ENCODE results near the gene KRT82.

The KRT82 gene

DNA sequence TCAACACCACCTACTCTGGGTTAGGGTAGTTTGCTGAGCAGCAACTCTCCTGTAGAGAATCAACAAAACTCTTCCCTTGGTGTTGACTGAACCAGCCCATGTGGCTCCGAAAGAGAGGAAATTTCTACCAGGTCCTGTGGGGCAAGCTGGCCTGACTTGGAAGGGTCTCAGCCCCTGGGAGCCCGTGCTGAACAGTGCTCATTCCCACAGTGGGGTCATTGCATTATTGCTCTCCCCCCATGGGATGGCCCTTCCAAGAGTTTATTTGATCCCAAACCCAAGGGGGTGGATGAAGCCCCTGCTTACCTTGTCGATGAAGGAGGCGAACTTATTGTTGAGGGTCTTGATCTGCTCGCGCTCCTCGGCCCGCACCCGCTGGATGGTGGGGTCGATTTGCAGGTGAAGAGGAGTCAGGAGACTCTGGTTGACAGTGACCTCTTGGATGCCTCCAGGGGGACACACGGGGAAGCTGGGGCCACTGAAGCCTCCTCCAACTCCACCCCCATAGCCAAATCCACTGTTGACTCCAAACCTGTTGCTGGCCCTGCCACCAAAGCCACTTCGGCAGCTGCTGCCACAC is 27.5 kb upstream of the KRT82 start:
- Histone ChIP-seq H3K27me3 (ENCODE audit: insufficient read depth, low read length) (no peaks in the 10 kb centered on the region; the same call in 1 of the 2 replicates), H3K36me3 (ENCODE audit: insufficient read depth, low read length) (no peaks in the 10 kb centered on the region), H3F3A (ENCODE audit: insufficient read depth, low read length) (no peaks in the 10 kb centered on the region), H3K27ac (ENCODE audit: low read depth, low read length, poor library complexity, severe bottlenecking) (no peak overlapping the region), H3K4me3 (ENCODE audit: low read depth, low read length, poor library complexity, severe bottlenecking) (no peak overlapping the region), H3K79me2 (ENCODE audit: insufficient read depth, low read length) (no peaks in the 10 kb centered on the region), H4K20me1 (ENCODE audit: insufficient read depth, low read length) (no peaks in the 10 kb centered on the region), H3K4me2 (ENCODE audit: low read length) (no peak overlapping the region), H3K9ac (ENCODE audit: low read length) (no peak overlapping the region), H3K9me3 (ENCODE audit: low read length) (no peaks in the 10 kb centered on the region), H2AFZ (ENCODE audit: low read length) (no peak overlapping the region), H3K4me1 (ENCODE audit: insufficient read depth, low read length, severe bottlenecking) (no peaks in the 10 kb centered on the region), H3K9me2 (ENCODE audit: low read depth, low read length) (no peaks in the 10 kb centered on the region)
- TF ChIP-seq, protein P1, sequence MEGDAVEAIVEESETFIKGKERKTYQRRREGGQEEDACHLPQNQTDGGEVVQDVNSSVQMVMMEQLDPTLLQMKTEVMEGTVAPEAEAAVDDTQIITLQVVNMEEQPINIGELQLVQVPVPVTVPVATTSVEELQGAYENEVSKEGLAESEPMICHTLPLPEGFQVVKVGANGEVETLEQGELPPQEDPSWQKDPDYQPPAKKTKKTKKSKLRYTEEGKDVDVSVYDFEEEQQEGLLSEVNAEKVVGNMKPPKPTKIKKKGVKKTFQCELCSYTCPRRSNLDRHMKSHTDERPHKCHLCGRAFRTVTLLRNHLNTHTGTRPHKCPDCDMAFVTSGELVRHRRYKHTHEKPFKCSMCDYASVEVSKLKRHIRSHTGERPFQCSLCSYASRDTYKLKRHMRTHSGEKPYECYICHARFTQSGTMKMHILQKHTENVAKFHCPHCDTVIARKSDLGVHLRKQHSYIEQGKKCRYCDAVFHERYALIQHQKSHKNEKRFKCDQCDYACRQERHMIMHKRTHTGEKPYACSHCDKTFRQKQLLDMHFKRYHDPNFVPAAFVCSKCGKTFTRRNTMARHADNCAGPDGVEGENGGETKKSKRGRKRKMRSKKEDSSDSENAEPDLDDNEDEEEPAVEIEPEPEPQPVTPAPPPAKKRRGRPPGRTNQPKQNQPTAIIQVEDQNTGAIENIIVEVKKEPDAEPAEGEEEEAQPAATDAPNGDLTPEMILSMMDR (IDR thresholded peaks at IDR 0.05; ENCODE audit: low read length), result no peak

DNA sequence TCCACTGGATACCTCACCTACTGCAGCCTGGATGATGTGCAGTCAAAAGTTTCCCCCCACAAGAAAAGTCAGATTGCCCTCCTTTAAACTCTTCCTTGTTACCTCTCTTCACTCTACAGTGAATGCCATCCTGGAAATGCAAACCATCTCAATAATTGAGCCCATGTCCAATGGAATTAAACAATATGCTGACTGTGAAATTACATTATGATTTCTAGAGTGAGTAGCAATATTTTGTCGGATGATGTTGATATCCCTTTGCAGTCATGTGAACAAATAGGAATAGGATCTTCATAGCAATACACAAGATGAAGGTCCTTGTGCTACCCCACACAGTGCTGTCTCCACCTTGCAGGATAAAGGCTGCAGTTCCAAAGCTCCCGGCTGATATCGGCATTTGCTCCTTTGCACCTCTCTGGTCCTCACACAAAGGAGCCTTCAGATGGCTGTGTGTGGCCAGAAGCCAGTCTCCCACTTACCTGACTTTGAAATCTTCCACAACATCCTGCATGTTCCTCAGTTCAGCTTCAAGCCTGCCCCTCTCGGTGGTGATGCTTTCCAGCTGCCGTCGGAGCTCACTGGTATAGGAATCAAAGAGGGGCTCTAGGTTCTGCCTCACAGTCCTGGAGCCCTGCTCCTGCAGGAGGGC is 26.5 kb upstream of the KRT82 start:
- H2AFZ ChIP-seq (ENCODE audit: low read length), result no peak overlapping the region
- no peaks in the 10 kb centered on the region for H3K9me3 ChIP-seq (ENCODE audit: low read length)
- TF ChIP-seq, protein P1 (IDR thresholded peaks at IDR 0.05; ENCODE audit: low read length), result no peak
- no peak for TF ChIP-seq EZH2 (IDR thresholded peaks at IDR 0.05; ENCODE audit: borderline replicate concordance, low read length)
- no peaks in the 10 kb centered on the region for H3F3A ChIP-seq (ENCODE audit: insufficient read depth, low read length)
- H4K20me1 ChIP-seq (ENCODE audit: insufficient read depth, low read length), result no peaks in the 10 kb centered on the region
- no peak overlapping the region for H3K4me2 ChIP-seq (ENCODE audit: low read length)
- no peak overlapping the region for H3K4me3 ChIP-seq (ENCODE audit: low read depth, low read length, poor library complexity, severe bottlenecking)
- H3K9me2 ChIP-seq (ENCODE audit: low read depth, low read length), result no peaks in the 10 kb centered on the region
- H3K36me3 ChIP-seq (ENCODE audit: insufficient read depth, low read length), result no peaks in the 10 kb centered on the region
- no peaks in the 10 kb centered on the region for H3K79me2 ChIP-seq (ENCODE audit: insufficient read depth, low read length)
- H3K4me1 ChIP-seq (ENCODE audit: insufficient read depth, low read length, severe bottlenecking), result no peaks in the 10 kb centered on the region
- H3K9ac ChIP-seq (ENCODE audit: low read length), result no peak overlapping the region
- H3K27ac ChIP-seq (ENCODE audit: low read depth, low read length, poor library complexity, severe bottlenecking), result no peak overlapping the region
- no peaks in the 10 kb centered on the region; the same call in 1 of the 2 replicates for H3K27me3 ChIP-seq (ENCODE audit: insufficient read depth, low read length)

DNA sequence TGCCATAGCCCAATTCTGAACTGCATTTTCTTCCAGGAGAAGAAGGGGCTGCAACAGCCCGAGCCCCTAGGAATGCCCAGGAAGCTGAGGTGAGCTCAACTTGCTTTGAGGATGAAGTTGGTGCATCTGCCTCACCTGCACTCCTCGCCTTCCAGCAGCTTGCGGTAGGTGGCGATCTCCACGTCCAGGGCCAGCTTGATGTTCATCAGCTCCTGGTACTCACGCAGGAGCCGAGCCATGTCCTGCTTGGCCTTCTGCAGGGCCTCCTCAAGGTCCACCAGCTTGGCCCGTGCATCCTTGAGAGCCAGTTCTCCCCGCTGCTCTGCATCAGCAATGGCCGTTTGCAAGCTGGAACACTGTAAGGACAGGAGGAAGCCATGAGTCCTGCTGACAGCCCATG is 22.0 kb upstream of the KRT82 start:
- Histone ChIP-seq H3F3A (ENCODE audit: insufficient read depth, low read length) (no peaks in the 10 kb centered on the region), H3K9me3 (ENCODE audit: low read length) (no peaks in the 10 kb centered on the region), H4K20me1 (ENCODE audit: insufficient read depth, low read length) (no peaks in the 10 kb centered on the region), H3K9me2 (ENCODE audit: low read depth, low read length) (no peaks in the 10 kb centered on the region), H3K27ac (ENCODE audit: low read depth, low read length, poor library complexity, severe bottlenecking) (no peak overlapping the region), H2AFZ (ENCODE audit: low read length) (no peak overlapping the region), H3K4me3 (ENCODE audit: low read depth, low read length, poor library complexity, severe bottlenecking) (no peak overlapping the region), H3K4me1 (ENCODE audit: insufficient read depth, low read length, severe bottlenecking) (no peaks in the 10 kb centered on the region), H3K36me3 (ENCODE audit: insufficient read depth, low read length) (no peaks in the 10 kb centered on the region), H3K4me2 (ENCODE audit: low read length) (no peak overlapping the region), H3K9ac (ENCODE audit: low read length) (no peak overlapping the region), H3K27me3 (ENCODE audit: insufficient read depth, low read length) (no peaks in the 10 kb centered on the region), H3K79me2 (ENCODE audit: insufficient read depth, low read length) (no peaks in the 10 kb centered on the region)
- TF ChIP-seq, protein P1 (IDR thresholded peaks at IDR 0.05; ENCODE audit: low read length), result peak; percentile 27; the same call in 1 of the 2 replicates
- no peak for TF ChIP-seq EZH2 (IDR thresholded peaks at IDR 0.05; ENCODE audit: borderline replicate concordance, low read length)

All from OCI-LY1 (cell line).